Measurements from ENCODE around the gene SLC38A10.

The SLC38A10 gene

GRCh38 chr17:81276781-81277180 lies 18.3 kb downstream of the SLC38A10 start:
- no peak for DNase-seq (ENCODE audit: low spot score)

GRCh38 chr17:81274471-81274855 lies 20.6 kb downstream of the SLC38A10 start:
- no peak for DNase-seq (ENCODE audit: low spot score)

- DNase-seq (ENCODE audit: low spot score): no peak
Observed at GRCh38 chr17:81273698-81274470, 21.2 kb downstream of the SLC38A10 start.

GRCh38 chr17:81272616-81273015 lies 22.5 kb downstream of the SLC38A10 start:
- DNase-seq (ENCODE audit: low spot score): no peak

GRCh38 chr17:81271226-81271625 lies 23.9 kb downstream of the SLC38A10 start:
- no peak for DNase-seq (ENCODE audit: low spot score)

- DNase-seq (ENCODE audit: low spot score): no peak
Observed at GRCh38 chr17:81270279-81270678, 24.8 kb downstream of the SLC38A10 start.

GRCh38 chr17:81267390-81268067 lies 27.6 kb downstream of the SLC38A10 start:
- no peak for DNase-seq (ENCODE audit: low spot score)

GRCh38 chr17:81265576-81265975 lies 29.5 kb downstream of the SLC38A10 start:
- no peak for DNase-seq (ENCODE audit: low spot score)

GRCh38 chr17:81264640-81265039 lies 30.5 kb downstream of the SLC38A10 start:
- DNase-seq (ENCODE audit: low spot score): no peak

GRCh38 chr17:81263371-81264181 lies 31.5 kb downstream of the SLC38A10 start:
- DNase-seq (ENCODE audit: low spot score): no peak

GRCh38 chr17:81261582-81262336 lies 33.3 kb downstream of the SLC38A10 start:
- DNase-seq (ENCODE audit: low spot score): no peak

- no peak for DNase-seq (ENCODE audit: low spot score)
Observed at GRCh38 chr17:81261096-81261495, 34.0 kb downstream of the SLC38A10 start.

GRCh38 chr17:81260641-81261040 lies 34.5 kb downstream of the SLC38A10 start:
- no peak for DNase-seq (ENCODE audit: low spot score)

- no peak for DNase-seq (ENCODE audit: low spot score)
Observed at GRCh38 chr17:81260171-81260570, 34.9 kb downstream of the SLC38A10 start.

- DNase-seq (ENCODE audit: low spot score): no peak
Observed at GRCh38 chr17:81259058-81259605, 36.0 kb downstream of the SLC38A10 start.

GRCh38 chr17:81258292-81258691 lies 36.8 kb downstream of the SLC38A10 start:
- DNase-seq (ENCODE audit: low spot score): no peak

GRCh38 chr17:81257533-81257932 lies 37.6 kb downstream of the SLC38A10 start:
- DNase-seq (ENCODE audit: low spot score): no peak

- DNase-seq (ENCODE audit: low spot score): peak; percentile 30
Observed at GRCh38 chr17:81256616-81257015, 38.5 kb downstream of the SLC38A10 start.

- peak; percentile 84 for DNase-seq (ENCODE audit: low spot score)
Observed at GRCh38 chr17:81254955-81255717, 40.0 kb downstream of the SLC38A10 start.

- DNase-seq (ENCODE audit: low spot score): peak; percentile 72
Observed at GRCh38 chr17:81253358-81254131, 41.6 kb downstream of the SLC38A10 start.

Measured in hepatic stellate cell (primary cell).